Astrocyte of the cerebellum (primary cell): Measurements from ENCODE around the gene RREB1.

Source experiments
- DNase-seq: peaks from one replicate; pipeline ENCODE4 v3.0.0-alpha.2; 2011; ENCODE audit warnings: low read depth
- H3K4me3 ChIP-seq: 2 replicates; pipeline ENCODE4 v1.5.1; 2011; ENCODE audit warnings: mild to moderate bottlenecking, low read depth, low read length, moderate library complexity
- CTCF ChIP-seq: IDR thresholded peaks from 2 replicates; pipeline ENCODE4 v1.5.1; 2012; ENCODE audit warnings: low read length, low read depth, moderate library complexity, mild to moderate bottlenecking; ENCODE audit errors: missing control alignments
- in situ Hi-C: cut with HindIII; loops from 2 replicates; pipeline ENCODE4 v1.10.0; 2017; ENCODE audit warnings: low sequenced_read_pairs

Gene RREB1

GRCh38 chr6:7124114-7124513 lies 16.4 kb downstream of the RREB1 start:
- DNase-seq, result no peak
- TF ChIP-seq CTCF, result no peak
- H3K4me3 ChIP-seq, result no peak overlapping the region
- in situ Hi-C loops, result no loop called here

- in situ Hi-C loops, result no loop called here
- no peak for DNase-seq
Measured at GRCh38 chr6:7124636-7125035, 16.9 kb downstream of the RREB1 start.

GRCh38 chr6:7125290-7125689 lies 17.5 kb downstream of the RREB1 start:
- no peak for TF ChIP-seq CTCF
- DNase-seq, result no peak
- in situ Hi-C loops, result no loop called here
- H3K4me3 ChIP-seq, result no peak overlapping the region

More at GRCh38 chr6:7124636-7125035, 16.9 kb downstream of the RREB1 start:
- no peak overlapping the region for H3K4me3 ChIP-seq
- TF ChIP-seq CTCF, result no peak

- TF ChIP-seq CTCF, result no peak
- no peak for DNase-seq
- in situ Hi-C loops, result no loop called here
- H3K4me3 ChIP-seq, result no peak overlapping the region
Measured at GRCh38 chr6:7126754-7127153, 19.0 kb downstream of the RREB1 start.

- no peak for TF ChIP-seq CTCF
- in situ Hi-C loops, result no loop called here
- no peak overlapping the region for H3K4me3 ChIP-seq
- DNase-seq, result no peak
Measured at GRCh38 chr6:7127680-7128079, 19.9 kb downstream of the RREB1 start.

- TF ChIP-seq CTCF, result no peak
- in situ Hi-C loops, result no loop called here
- no peak for DNase-seq
Measured at GRCh38 chr6:7129360-7129759, 21.6 kb downstream of the RREB1 start.

More at GRCh38 chr6:7129360-7129759, 21.6 kb downstream of the RREB1 start:
- no peak overlapping the region for H3K4me3 ChIP-seq
